Thoracic aorta (tissue), 2 donors: Measurements from ENCODE around the gene PROCA1. TPM values are rescaled to one million over a fixed set of nuclear protein-coding genes. Genes with fewer than 3 reads are reported as not detected.
A peak's percentile ranks its signal among the peaks of the same experiment; 100 is the strongest.

Source experiments
- ATAC-seq: fragments of 150-250 bp; one replicate; pipeline ENCODE4 v1.8.0; 2017; ENCODE audit warnings: low read depth; ENCODE audit not compliant: insufficient number of reproducible peaks, low FRiP score
- DNase-seq: peaks from one replicate; pipeline ENCODE4 v3.0.0-alpha.2; 2020; ENCODE audit warnings: low spot score
- H3K27ac ChIP-seq, 2 donors: fragments of 200-600 bp; sonication (generic); 1 replicate in 1 of 2; 2 replicates in 1 of 2; pipeline ENCODE4 v1.5.1; 2016; ENCODE audit warnings: mild to moderate bottlenecking in 2 of 2, moderate library complexity in 2 of 2
- H3K27me3 ChIP-seq: fragments of 200-600 bp; sonication (generic); replicated peaks from 2 replicates; pipeline ENCODE4 v1.6.0; 2016; ENCODE audit warnings: mild to moderate bottlenecking; ENCODE audit not compliant: insufficient read depth
- H3K36me3 ChIP-seq: fragments of 200-600 bp; sonication (generic); one replicate; pipeline ENCODE4 v1.5.1; 2016
- H3K4me1 ChIP-seq, 2 donors: fragments of 200-600 bp; sonication (generic); 1 replicate in 1 of 2; 2 replicates in 1 of 2; pipeline versions ENCODE4 v1.5.1 to v1.6.0; 2016; ENCODE audit warnings: low read depth in 2 of 2, mild to moderate bottlenecking in 1 of 2; ENCODE audit not compliant: control insufficient read depth in 1 of 2
- H3K4me3 ChIP-seq: fragments of 200-600 bp; sonication (generic); 2 replicates; pipeline ENCODE4 v1.5.1; 2016; ENCODE audit warnings: mild to moderate bottlenecking
- H3K9me3 ChIP-seq: fragments of 200-600 bp; sonication (generic); 2 replicates; pipeline ENCODE4 v1.5.1; 2016
- total RNA-seq, 2 donors: library from RNA; depleted of rRNA; stranded (reverse); fragments of >200 nt; gene quantifications; one replicate each; pipeline versions ENCODE4 v1.1.0 to v1.2.3, GENCODE V29; 2016
- TF ChIP-seq, protein P1 (sequence below): fragments of 200-600 bp; sonication (generic); IDR thresholded peaks from one replicate; pipeline ENCODE4 v1.5.1; 2019; ENCODE audit warnings: antibody characterized with exemption

PROCA1 gene
- total RNA-seq = 1 to 10 TPM; 1.1 to 1.8 TPM

- peaks cover 20% of the 10 kb centered on the region for H3K36me3 ChIP-seq
- H3K4me3 ChIP-seq = peak within 1 kb of the TSS; percentile 86
- H3K4me1 ChIP-seq = peaks cover 8 to 35% of the 10 kb centered on the region in 2 donors
- TF ChIP-seq, protein P1, sequence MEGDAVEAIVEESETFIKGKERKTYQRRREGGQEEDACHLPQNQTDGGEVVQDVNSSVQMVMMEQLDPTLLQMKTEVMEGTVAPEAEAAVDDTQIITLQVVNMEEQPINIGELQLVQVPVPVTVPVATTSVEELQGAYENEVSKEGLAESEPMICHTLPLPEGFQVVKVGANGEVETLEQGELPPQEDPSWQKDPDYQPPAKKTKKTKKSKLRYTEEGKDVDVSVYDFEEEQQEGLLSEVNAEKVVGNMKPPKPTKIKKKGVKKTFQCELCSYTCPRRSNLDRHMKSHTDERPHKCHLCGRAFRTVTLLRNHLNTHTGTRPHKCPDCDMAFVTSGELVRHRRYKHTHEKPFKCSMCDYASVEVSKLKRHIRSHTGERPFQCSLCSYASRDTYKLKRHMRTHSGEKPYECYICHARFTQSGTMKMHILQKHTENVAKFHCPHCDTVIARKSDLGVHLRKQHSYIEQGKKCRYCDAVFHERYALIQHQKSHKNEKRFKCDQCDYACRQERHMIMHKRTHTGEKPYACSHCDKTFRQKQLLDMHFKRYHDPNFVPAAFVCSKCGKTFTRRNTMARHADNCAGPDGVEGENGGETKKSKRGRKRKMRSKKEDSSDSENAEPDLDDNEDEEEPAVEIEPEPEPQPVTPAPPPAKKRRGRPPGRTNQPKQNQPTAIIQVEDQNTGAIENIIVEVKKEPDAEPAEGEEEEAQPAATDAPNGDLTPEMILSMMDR = no peak
- no peaks in the 10 kb centered on the region for H3K27me3 ChIP-seq
- H3K27ac ChIP-seq = peak within 1 kb of the TSS; percentile 85 to 91
- no peak for ATAC-seq
- H3K9me3 ChIP-seq = no peaks in the 10 kb centered on the region
- no peak for DNase-seq
Measured at GRCh38 chr17:28711723-28712031, at the start of gene PROCA1. PROCA1 (minus strand) TSS chr17:28711888; CDS start chr17:28711660, 228 bp downstream.

- Histone ChIP-seq H3K27ac (no peak overlapping the region), H3K36me3 (peaks cover 27% of the 10 kb centered on the region), H3K9me3 (no peaks in the 10 kb centered on the region), H3K4me3 (no peak overlapping the region), H3K4me1 (no peaks in the 10 kb centered on the region), H3K27me3 (no peaks in the 10 kb centered on the region)
- DNase-seq = no peak
- TF ChIP-seq, protein P1 = no peak
- ATAC-seq = no peak
Measured at GRCh38 chr17:28760601-28761562, 49.2 kb upstream of the PROCA1 start.

DNA sequence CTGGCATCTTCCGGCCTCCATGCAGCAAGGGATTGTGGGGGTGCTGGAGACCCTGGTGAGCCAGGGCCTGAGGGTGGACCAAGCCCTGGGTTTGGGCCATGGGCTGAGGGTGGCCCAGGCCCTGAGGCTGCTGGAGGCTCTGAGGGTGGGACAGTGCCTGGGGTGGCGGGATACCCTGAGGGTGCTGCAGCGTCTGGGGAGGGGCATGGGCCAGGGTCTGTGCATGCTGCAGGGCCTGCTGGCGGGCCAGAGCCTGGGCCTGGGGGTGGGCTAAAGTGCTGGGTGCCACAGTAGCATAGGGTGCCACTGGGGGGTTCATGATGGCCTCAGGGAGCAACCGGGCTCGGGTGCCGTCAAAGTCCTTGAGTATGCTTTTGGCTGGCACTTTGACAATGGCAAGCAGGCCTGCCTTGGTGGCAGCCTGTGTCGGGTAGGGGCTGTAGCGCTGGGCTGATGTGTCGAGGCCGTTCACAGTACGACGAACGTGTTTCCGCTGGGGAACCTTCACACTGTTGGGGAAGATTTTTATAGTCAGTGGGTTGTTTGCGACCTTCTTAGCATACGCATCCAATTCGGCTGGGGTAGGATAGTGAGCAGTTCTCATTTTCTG lies 47.7 kb upstream of the PROCA1 start:
- TF ChIP-seq, protein P1 = no peak
- H3K9me3 ChIP-seq = no peaks in the 10 kb centered on the region
- no peak overlapping the region for H3K27ac ChIP-seq
- no peak for DNase-seq
- no peaks in the 10 kb centered on the region for H3K4me1 ChIP-seq
- ATAC-seq = no peak
- no peaks in the 10 kb centered on the region for H3K27me3 ChIP-seq
- peaks cover 27% of the 10 kb centered on the region for H3K36me3 ChIP-seq
- no peak overlapping the region for H3K4me3 ChIP-seq

GRCh38 chr17:28758411-28759121 lies 46.9 kb upstream of the PROCA1 start:
- ATAC-seq (no peak), DNase-seq (no peak)
- Histone ChIP-seq H3K4me1 (no peaks in the 10 kb centered on the region), H3K27ac (no peak overlapping the region), H3K4me3 (no peak overlapping the region), H3K36me3 (peaks cover 27% of the 10 kb centered on the region), H3K9me3 (no peaks in the 10 kb centered on the region), H3K27me3 (no peaks in the 10 kb centered on the region)
- TF ChIP-seq, protein P1 = no peak
